HEK293 (cell line): ENCODE data around the gene KRTAP22-1.

ENCODE experiments used
- CTCF ChIA-PET: fragments of 350-600 bp; formaldehyde crosslinking; extraction: SDS; loops from one replicate; lab custom pipeline; 2021; ENCODE audit warnings: antibody characterized with exemption; lab: Yijun Ruan, JAX
- POLR2A ChIA-PET: fragments of 300-600 bp; formaldehyde crosslinking; extraction: SDS; loops from one replicate; lab custom pipeline; 2020; ENCODE audit warnings: antibody characterized with exemption, inconsistent platforms; lab: Yijun Ruan, JAX
- H3K27ac ChIP-seq: fragments of 200-500 bp; sonication (Bioruptor generic); 2 replicates; pipeline ENCODE4 v1.5.1; 2014; ENCODE audit warnings: low read depth, low read length, control low read depth, inconsistent platforms; ENCODE audit errors: extremely low read depth
- H3K36me3 ChIP-seq, 2 experiments: fragments of 200-500 bp in 1 of 2; sonication (Bioruptor generic) in 1 of 2; 1 replicate in 1 of 2; 2 replicates in 1 of 2; pipeline ENCODE4 v1.5.1; 2014 to 2017; ENCODE audit warnings: inconsistent platforms in 2 of 2, low read length in 2 of 2; ENCODE audit not compliant: control insufficient read depth in 2 of 2, insufficient read depth in 1 of 2
- H3K4me1 ChIP-seq: fragments of 200-500 bp; sonication (Bioruptor generic); 2 replicates; pipeline ENCODE4 v1.5.1; 2014; ENCODE audit warnings: mild to moderate bottlenecking, low read length, inconsistent platforms; ENCODE audit not compliant: control insufficient read depth, insufficient read depth
- H3K4me3 ChIP-seq: 2 replicates; pipeline ENCODE4 v1.5.1; 2011; ENCODE audit warnings: low read depth, mild to moderate bottlenecking, control low read depth, low read length, moderate library complexity
- H3K9me3 ChIP-seq: fragments of 200-500 bp; sonication (Bioruptor generic); 2 replicates; pipeline ENCODE4 v1.5.1; 2014; ENCODE audit warnings: low read depth, low read length, inconsistent platforms; ENCODE audit not compliant: control insufficient read depth, insufficient read depth
- GFI1B ChIP-seq: fragments of 450-650 bp; formaldehyde crosslinking; IDR thresholded peaks from 2 replicates; pipeline ENCODE4 v1.5.1; 2016; ENCODE audit warnings: missing biosample characterization, missing genetic modification characterization
- GLI4 ChIP-seq: fragments of 450-650 bp; formaldehyde crosslinking; IDR thresholded peaks from 2 replicates; pipeline ENCODE4 v1.5.1; 2016; ENCODE audit warnings: missing biosample characterization, missing genetic modification characterization
- SP7 ChIP-seq: fragments of 450-650 bp; formaldehyde crosslinking; IDR thresholded peaks from 2 replicates; pipeline ENCODE4 v1.5.1; 2016; ENCODE audit warnings: missing biosample characterization, missing genetic modification characterization
- ZBTB48 ChIP-seq: fragments of 450-650 bp; formaldehyde crosslinking; IDR thresholded peaks from 2 replicates; pipeline ENCODE4 v1.5.1; 2016; ENCODE audit warnings: missing biosample characterization, missing genetic modification characterization
- ZFHX2 ChIP-seq: fragments of 450-650 bp; formaldehyde crosslinking; conservative IDR thresholded peaks from 2 replicates; pipeline ENCODE4 v1.5.1; 2016; ENCODE audit warnings: missing biosample characterization, missing genetic modification characterization
- ZNF132 ChIP-seq: fragments of 450-650 bp; formaldehyde crosslinking; IDR thresholded peaks from 2 replicates; pipeline ENCODE4 v1.5.1; 2017; ENCODE audit warnings: missing biosample characterization, missing genetic modification characterization, borderline replicate concordance
- ZNF146 ChIP-seq: fragments of 450-650 bp; formaldehyde crosslinking; IDR thresholded peaks from 2 replicates; pipeline ENCODE4 v1.5.1; 2016; ENCODE audit warnings: missing biosample characterization, missing genetic modification characterization
- ZNF175 ChIP-seq: fragments of 450-650 bp; formaldehyde crosslinking; IDR thresholded peaks from 2 replicates; pipeline ENCODE4 v1.5.1; 2016; ENCODE audit warnings: missing biosample characterization, missing genetic modification characterization
- ZNF24 ChIP-seq: fragments of 450-650 bp; formaldehyde crosslinking; IDR thresholded peaks from 2 replicates; pipeline ENCODE4 v1.5.1; 2016; ENCODE audit warnings: missing biosample characterization, missing genetic modification characterization
- ZNF335 ChIP-seq: fragments of 450-650 bp; formaldehyde crosslinking; conservative IDR thresholded peaks from 2 replicates; pipeline ENCODE4 v1.5.1; 2016; ENCODE audit warnings: missing biosample characterization, missing genetic modification characterization
- ZNF596 ChIP-seq: fragments of 450-650 bp; IDR thresholded peaks from 2 replicates; pipeline ENCODE4 v1.5.0; 2018; ENCODE audit warnings: missing biosample characterization, mild to moderate bottlenecking, missing genetic modification characterization, moderate library complexity
- ZNF600 ChIP-seq: fragments of 450-650 bp; formaldehyde crosslinking; IDR thresholded peaks from 2 replicates; pipeline ENCODE4 v1.5.1; 2016; ENCODE audit warnings: missing biosample characterization, missing genetic modification characterization
- ZNF626 ChIP-seq: fragments of 450-650 bp; sonication (Bioruptor Pico); formaldehyde crosslinking; IDR thresholded peaks from 2 replicates; pipeline ENCODE4 v1.5.1; 2018; ENCODE audit warnings: missing biosample characterization, missing genetic modification characterization, inconsistent platforms
- ZNF76 ChIP-seq: fragments of 450-650 bp; formaldehyde crosslinking; IDR thresholded peaks from 2 replicates; pipeline ENCODE4; 2016; ENCODE audit warnings: low read depth, missing biosample characterization, missing genetic modification characterization, borderline replicate concordance
- ZNF785 ChIP-seq: fragments of 450-650 bp; formaldehyde crosslinking; IDR thresholded peaks from 2 replicates; pipeline ENCODE4 v1.5.1; 2016; ENCODE audit warnings: missing biosample characterization, missing genetic modification characterization
- TF ChIP-seq, protein P1 (sequence below): fragments of 450-650 bp; formaldehyde crosslinking; IDR thresholded peaks from 2 replicates; pipeline ENCODE4 v1.5.1; 2016; ENCODE audit warnings: missing biosample characterization, missing genetic modification characterization
- TF ChIP-seq, protein P2 (sequence below): fragments of 450-650 bp; IDR thresholded peaks from 2 replicates; pipeline ENCODE4 v1.5.1; 2018; ENCODE audit warnings: missing biosample characterization, missing genetic modification characterization
- TF ChIP-seq, protein P3 (sequence below): fragments of 450-650 bp; formaldehyde crosslinking; IDR thresholded peaks from 2 replicates; pipeline ENCODE4 v1.5.1; 2016; ENCODE audit warnings: missing biosample characterization, missing genetic modification characterization, borderline replicate concordance
- TF ChIP-seq, protein P4 (sequence below): fragments of 450-650 bp; formaldehyde crosslinking; IDR thresholded peaks from 2 replicates; pipeline ENCODE4 v1.5.1; 2016; ENCODE audit warnings: missing biosample characterization, missing genetic modification characterization
- TF ChIP-seq, protein P5 (sequence below): fragments of 450-650 bp; formaldehyde crosslinking; IDR thresholded peaks from 2 replicates; pipeline ENCODE4 v1.5.1; 2016; ENCODE audit warnings: missing biosample characterization, missing genetic modification characterization
- TF ChIP-seq, protein P6 (sequence below): fragments of 450-650 bp; formaldehyde crosslinking; IDR thresholded peaks from 2 replicates; pipeline ENCODE4 v1.5.1; 2016; ENCODE audit warnings: missing biosample characterization, missing genetic modification characterization
- TF ChIP-seq, protein P7 (sequence below): fragments of 450-650 bp; formaldehyde crosslinking; IDR thresholded peaks from 2 replicates; pipeline ENCODE4 v1.5.1; 2016; ENCODE audit warnings: missing biosample characterization, missing genetic modification characterization, low read depth

Gene KRTAP22-1

DNA sequence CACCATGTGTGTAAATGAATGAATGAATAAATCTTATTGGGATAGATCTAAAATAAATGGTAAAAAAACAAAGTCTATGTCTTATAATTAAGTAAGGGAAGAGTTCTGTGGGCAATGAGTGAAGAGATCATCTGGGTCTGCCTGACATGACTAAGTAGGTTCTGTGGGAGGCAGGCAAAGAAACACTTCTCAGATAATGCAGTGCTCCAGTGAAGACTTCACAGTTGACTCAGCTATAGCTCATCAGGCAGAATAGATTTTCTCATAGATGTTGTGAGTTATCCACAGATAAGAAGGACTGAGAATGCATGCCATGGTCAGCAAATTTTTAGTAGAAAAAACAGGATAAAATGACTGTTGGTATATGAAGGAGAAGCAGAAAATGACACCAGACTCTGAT lies 23.1 kb upstream of the KRTAP22-1 start:
- CTCF ChIA-PET, result interaction anchor here (0.6 kb wide), 1 partner anchor 111 kb away, joined by 3 read pairs; no protein-coding TSS in a partner anchor
- H3K4me1 ChIP-seq, result no peaks in the 10 kb centered on the region
- no peak overlapping the region for H3K27ac ChIP-seq
- no peak overlapping the region for H3K4me3 ChIP-seq
- no peaks in the 10 kb centered on the region for H3K36me3 ChIP-seq
- no peaks in the 10 kb centered on the region for H3K9me3 ChIP-seq
- POLR2A ChIA-PET, result no interaction called here
- TF ChIP-seq, protein P1, sequence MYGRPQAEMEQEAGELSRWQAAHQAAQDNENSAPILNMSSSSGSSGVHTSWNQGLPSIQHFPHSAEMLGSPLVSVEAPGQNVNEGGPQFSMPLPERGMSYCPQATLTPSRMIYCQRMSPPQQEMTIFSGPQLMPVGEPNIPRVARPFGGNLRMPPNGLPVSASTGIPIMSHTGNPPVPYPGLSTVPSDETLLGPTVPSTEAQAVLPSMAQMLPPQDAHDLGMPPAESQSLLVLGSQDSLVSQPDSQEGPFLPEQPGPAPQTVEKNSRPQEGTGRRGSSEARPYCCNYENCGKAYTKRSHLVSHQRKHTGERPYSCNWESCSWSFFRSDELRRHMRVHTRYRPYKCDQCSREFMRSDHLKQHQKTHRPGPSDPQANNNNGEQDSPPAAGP, result no peak
- no peak for TF ChIP-seq ZNF335
- no peak for TF ChIP-seq GFI1B (tag by site-specific recombination)
- no peak for TF ChIP-seq ZNF600
- TF ChIP-seq SP7 (tag by site-specific recombination), result no peak
- TF ChIP-seq ZFHX2 (tag by site-specific recombination), result no peak
- TF ChIP-seq ZNF596 (tag by site-specific recombination), result no peak

DNA sequence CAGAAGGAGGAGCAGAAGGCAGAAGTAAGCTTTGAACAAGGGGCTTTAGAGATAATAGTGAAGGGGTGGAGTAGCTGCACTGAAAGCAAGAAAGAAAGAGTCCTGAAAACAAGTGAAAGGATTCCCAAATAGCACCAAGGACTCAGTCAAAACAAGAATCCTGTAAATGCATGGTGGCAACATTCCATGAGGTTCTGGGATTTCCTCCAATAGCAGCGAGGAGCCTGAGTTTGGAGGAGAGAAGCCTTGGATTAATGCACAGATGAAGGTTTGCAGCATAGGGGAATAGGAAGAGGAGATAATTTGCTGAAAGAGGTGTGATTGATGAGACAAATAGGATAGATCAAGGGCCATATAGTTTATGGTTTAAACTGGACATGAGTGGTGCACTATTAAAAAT lies 21.5 kb upstream of the KRTAP22-1 start:
- Histone ChIP-seq H3K4me3 (no peak overlapping the region), H3K4me1 (no peaks in the 10 kb centered on the region), H3K9me3 (no peaks in the 10 kb centered on the region), H3K27ac (no peak overlapping the region), H3K36me3 (no peaks in the 10 kb centered on the region)
- POLR2A ChIA-PET, result no interaction called here
- CTCF ChIA-PET, result no interaction called here
- TF ChIP-seq, protein P2, sequence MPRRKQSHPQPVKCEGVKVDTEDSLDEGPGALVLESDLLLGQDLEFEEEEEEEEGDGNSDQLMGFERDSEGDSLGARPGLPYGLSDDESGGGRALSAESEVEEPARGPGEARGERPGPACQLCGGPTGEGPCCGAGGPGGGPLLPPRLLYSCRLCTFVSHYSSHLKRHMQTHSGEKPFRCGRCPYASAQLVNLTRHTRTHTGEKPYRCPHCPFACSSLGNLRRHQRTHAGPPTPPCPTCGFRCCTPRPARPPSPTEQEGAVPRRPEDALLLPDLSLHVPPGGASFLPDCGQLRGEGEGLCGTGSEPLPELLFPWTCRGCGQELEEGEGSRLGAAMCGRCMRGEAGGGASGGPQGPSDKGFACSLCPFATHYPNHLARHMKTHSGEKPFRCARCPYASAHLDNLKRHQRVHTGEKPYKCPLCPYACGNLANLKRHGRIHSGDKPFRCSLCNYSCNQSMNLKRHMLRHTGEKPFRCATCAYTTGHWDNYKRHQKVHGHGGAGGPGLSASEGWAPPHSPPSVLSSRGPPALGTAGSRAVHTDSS, result no peak
- TF ChIP-seq ZNF146 (tag by site-specific recombination), result no peak
- no peak for TF ChIP-seq GLI4 (tag by site-specific recombination)
- TF ChIP-seq, protein P3, sequence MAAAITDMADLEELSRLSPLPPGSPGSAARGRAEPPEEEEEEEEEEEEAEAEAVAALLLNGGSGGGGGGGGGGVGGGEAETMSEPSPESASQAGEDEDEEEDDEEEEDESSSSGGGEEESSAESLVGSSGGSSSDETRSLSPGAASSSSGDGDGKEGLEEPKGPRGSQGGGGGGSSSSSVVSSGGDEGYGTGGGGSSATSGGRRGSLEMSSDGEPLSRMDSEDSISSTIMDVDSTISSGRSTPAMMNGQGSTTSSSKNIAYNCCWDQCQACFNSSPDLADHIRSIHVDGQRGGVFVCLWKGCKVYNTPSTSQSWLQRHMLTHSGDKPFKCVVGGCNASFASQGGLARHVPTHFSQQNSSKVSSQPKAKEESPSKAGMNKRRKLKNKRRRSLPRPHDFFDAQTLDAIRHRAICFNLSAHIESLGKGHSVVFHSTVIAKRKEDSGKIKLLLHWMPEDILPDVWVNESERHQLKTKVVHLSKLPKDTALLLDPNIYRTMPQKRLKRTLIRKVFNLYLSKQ (tag by site-specific recombination), result no peak
- TF ChIP-seq ZNF24 (tag by site-specific recombination), result no peak
- no peak for TF ChIP-seq ZNF132 (tag by site-specific recombination)
- no peak for TF ChIP-seq ZNF596 (tag by site-specific recombination)
- TF ChIP-seq, protein P4, sequence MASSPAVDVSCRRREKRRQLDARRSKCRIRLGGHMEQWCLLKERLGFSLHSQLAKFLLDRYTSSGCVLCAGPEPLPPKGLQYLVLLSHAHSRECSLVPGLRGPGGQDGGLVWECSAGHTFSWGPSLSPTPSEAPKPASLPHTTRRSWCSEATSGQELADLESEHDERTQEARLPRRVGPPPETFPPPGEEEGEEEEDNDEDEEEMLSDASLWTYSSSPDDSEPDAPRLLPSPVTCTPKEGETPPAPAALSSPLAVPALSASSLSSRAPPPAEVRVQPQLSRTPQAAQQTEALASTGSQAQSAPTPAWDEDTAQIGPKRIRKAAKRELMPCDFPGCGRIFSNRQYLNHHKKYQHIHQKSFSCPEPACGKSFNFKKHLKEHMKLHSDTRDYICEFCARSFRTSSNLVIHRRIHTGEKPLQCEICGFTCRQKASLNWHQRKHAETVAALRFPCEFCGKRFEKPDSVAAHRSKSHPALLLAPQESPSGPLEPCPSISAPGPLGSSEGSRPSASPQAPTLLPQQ (tag by site-specific recombination), result no peak
- TF ChIP-seq ZNF785 (tag by site-specific recombination), result no peak
- TF ChIP-seq, protein P5, sequence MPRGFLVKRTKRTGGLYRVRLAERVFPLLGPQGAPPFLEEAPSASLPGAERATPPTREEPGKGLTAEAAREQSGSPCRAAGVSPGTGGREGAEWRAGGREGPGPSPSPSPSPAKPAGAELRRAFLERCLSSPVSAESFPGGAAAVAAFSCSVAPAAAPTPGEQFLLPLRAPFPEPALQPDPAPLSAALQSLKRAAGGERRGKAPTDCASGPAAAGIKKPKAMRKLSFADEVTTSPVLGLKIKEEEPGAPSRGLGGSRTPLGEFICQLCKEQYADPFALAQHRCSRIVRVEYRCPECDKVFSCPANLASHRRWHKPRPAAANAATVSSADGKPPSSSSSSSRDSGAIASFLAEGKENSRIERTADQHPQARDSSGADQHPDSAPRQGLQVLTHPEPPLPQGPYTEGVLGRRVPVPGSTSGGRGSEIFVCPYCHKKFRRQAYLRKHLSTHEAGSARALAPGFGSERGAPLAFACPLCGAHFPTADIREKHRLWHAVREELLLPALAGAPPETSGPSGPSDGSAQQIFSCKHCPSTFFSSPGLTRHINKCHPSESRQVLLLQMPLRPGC (tag by site-specific recombination), result no peak
- no peak for TF ChIP-seq ZNF175 (tag by site-specific recombination)
- TF ChIP-seq, protein P6, sequence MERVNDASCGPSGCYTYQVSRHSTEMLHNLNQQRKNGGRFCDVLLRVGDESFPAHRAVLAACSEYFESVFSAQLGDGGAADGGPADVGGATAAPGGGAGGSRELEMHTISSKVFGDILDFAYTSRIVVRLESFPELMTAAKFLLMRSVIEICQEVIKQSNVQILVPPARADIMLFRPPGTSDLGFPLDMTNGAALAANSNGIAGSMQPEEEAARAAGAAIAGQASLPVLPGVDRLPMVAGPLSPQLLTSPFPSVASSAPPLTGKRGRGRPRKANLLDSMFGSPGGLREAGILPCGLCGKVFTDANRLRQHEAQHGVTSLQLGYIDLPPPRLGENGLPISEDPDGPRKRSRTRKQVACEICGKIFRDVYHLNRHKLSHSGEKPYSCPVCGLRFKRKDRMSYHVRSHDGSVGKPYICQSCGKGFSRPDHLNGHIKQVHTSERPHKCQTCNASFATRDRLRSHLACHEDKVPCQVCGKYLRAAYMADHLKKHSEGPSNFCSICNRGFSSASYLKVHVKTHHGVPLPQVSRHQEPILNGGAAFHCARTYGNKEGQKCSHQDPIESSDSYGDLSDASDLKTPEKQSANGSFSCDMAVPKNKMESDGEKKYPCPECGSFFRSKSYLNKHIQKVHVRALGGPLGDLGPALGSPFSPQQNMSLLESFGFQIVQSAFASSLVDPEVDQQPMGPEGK (tag by site-specific recombination), result no peak
- TF ChIP-seq, protein P7, sequence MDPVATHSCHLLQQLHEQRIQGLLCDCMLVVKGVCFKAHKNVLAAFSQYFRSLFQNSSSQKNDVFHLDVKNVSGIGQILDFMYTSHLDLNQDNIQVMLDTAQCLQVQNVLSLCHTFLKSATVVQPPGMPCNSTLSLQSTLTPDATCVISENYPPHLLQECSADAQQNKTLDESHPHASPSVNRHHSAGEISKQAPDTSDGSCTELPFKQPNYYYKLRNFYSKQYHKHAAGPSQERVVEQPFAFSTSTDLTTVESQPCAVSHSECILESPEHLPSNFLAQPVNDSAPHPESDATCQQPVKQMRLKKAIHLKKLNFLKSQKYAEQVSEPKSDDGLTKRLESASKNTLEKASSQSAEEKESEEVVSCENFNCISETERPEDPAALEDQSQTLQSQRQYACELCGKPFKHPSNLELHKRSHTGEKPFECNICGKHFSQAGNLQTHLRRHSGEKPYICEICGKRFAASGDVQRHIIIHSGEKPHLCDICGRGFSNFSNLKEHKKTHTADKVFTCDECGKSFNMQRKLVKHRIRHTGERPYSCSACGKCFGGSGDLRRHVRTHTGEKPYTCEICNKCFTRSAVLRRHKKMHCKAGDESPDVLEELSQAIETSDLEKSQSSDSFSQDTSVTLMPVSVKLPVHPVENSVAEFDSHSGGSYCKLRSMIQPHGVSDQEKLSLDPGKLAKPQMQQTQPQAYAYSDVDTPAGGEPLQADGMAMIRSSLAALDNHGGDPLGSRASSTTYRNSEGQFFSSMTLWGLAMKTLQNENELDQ (tag by site-specific recombination), result no peak
- no peak for TF ChIP-seq ZNF76
- TF ChIP-seq ZBTB48, result no peak
- no peak for TF ChIP-seq SP7 (tag by site-specific recombination)
- no peak for TF ChIP-seq ZNF626 (tag by site-specific recombination)
